ENCODE results near the gene CHD5.

CHD5 gene

DNA sequence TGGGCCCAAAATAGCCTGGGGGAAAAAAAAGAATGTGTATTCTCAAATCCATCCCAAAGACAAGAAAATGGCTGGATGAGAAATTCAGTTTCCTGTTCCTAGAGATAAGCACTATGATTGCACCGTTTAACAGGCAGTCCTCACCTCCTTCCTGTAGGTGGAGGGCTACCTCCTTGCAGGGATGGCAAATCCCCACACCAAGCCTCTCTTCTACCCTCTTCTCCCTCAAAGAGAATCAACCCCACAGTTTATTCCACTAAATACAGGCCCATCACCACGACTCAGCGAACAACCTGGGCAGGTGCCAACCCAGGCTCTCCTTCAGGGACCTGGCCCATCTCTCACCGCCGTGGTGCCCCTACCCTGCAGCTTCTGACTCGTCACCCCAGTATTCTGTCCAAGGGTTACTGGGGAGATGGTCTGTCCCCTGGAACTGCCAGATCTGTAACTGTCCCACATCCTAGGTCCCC is 3.4 kb upstream of the CHD5 start:
- H3K4me3 ChIP-seq (ENCODE audit: low read depth, low read length) = no peak overlapping the region
- no peak overlapping the region for H2AFZ ChIP-seq (ENCODE audit: low read length, unreplicated experiment)
- 0 out of 2 replicates have a peak, but pooled peaks cover 3% of the 10 kb centered on the region for H3K36me3 ChIP-seq (ENCODE audit: insufficient read depth, low read length)
- no peak overlapping the region for H3K27ac ChIP-seq (ENCODE audit: low read depth, low read length)
- H3K27me3 ChIP-seq (ENCODE audit: insufficient read depth, low read length) = peaks cover 16% of the 10 kb centered on the region
- peaks cover 31% of the 10 kb centered on the region for H3K4me1 ChIP-seq (ENCODE audit: control insufficient read depth, insufficient read depth, low read length, unreplicated experiment)
- H3K79me2 ChIP-seq (ENCODE audit: control insufficient read depth, insufficient read depth, low read length, unreplicated experiment) = peaks cover 12% of the 10 kb centered on the region

DNA sequence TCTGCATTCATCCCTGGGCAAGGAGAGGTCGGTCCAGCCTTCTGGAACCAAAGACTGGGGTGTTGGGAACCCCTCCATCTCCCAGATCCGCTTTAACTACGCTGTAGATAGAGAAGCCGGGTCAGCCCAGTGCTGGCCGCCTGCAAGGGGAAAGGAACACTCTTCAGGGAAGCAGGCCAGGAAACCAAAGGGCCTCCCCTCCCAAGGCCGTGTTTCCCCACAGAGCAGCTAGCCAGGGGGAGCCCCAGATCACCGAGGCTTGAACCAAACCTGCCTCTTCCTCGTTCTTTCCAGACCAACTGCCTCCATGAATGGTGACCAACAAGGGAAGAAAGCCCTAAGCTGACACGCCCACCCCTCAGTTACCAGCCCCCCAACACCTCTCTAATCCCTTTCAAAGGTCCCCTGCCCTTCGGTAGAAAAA is 1.2 kb upstream of the CHD5 start:
- peaks cover 31% of the 10 kb centered on the region for H3K4me1 ChIP-seq (ENCODE audit: control insufficient read depth, insufficient read depth, low read length, unreplicated experiment)
- H3K36me3 ChIP-seq (ENCODE audit: insufficient read depth, low read length) = no peaks in the 10 kb centered on the region
- peaks cover 38% of the 10 kb centered on the region for H3K27me3 ChIP-seq (ENCODE audit: insufficient read depth, low read length)
- peak overlapping the region; percentile 28 for H3K4me3 ChIP-seq (ENCODE audit: low read depth, low read length)
- H3K27ac ChIP-seq (ENCODE audit: low read depth, low read length) = no peak overlapping the region
- no peak overlapping the region for H2AFZ ChIP-seq (ENCODE audit: low read length, unreplicated experiment)
- no peaks in the 10 kb centered on the region for H3K79me2 ChIP-seq (ENCODE audit: control insufficient read depth, insufficient read depth, low read length, unreplicated experiment)

DNA sequence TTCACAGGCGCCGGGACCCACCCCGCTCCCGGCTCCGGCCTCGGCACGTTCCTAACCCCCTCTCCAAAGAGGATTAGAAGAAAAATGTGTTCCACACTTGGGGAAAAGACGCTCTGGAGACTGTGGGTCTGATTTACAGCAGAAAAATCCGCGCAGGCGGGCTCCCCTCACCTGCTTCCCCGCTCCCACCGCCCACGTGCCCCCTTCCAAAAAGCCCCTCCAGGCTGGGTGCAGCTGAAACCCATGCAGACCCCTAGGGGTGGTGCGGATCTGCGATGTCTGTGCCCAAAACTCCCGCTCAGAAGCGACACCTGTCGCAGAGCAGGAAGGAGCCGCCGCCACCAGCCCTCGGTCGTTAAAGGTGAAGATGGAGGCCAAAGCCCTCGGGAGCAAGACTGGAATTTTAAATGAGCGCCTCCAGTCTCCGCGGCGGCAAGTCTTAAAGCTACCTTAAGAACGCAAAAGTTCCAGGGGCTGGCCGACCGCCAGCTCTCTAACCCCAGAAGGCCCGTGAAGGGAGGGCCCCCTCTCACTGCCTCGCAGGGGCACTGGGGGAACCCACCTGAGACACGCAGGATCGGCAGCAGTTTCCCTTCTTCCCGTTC is 688 bp upstream of the CHD5 start:
- Histone ChIP-seq H3K36me3 (ENCODE audit: insufficient read depth, low read length) (no peaks in the 10 kb centered on the region), H3K4me3 (ENCODE audit: low read depth, low read length) (0 out of 2 replicates have a peak overlapping the region, but pooled peaks have one; percentile 28), H2AFZ (ENCODE audit: low read length, unreplicated experiment) (no peak overlapping the region), H3K79me2 (ENCODE audit: control insufficient read depth, insufficient read depth, low read length, unreplicated experiment) (no peaks in the 10 kb centered on the region), H3K27ac (ENCODE audit: low read depth, low read length) (no peak overlapping the region), H3K4me1 (ENCODE audit: control insufficient read depth, insufficient read depth, low read length, unreplicated experiment) (peaks cover 31% of the 10 kb centered on the region), H3K27me3 (ENCODE audit: insufficient read depth, low read length) (peaks cover 43% of the 10 kb centered on the region)

DNA sequence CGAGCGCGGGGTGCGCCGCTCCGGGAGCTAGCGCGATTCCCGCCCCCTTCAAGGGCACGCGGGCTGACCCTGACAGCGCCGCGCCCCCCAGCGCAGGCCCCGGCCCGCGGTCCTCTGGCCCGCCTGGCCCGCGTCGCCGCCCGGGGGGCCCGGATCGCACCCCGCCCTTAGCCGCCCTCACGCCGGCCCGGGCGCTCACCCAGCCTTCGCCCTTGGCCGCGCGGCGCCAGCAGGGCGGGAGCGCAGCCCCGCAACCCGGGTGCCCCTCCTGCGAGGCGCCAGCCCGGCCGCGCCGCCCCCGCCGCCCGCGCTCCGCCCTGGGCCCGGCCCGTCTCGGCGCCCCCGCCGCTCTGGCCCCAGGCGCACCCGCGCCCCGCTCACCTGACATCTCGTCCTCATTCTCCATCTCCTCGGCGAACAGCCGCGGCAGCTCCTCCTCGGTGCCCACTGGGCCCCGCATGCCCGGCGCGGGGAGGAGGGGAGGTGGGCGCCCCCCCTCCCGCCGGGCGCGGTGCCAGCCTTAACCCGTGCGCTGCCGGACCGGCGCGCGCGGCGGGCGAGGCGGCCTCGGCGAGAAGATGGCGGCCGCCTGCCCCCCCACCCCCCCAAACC is 451 bp downstream of the CHD5 start:
- H3K27me3 ChIP-seq (ENCODE audit: insufficient read depth, low read length) = peaks cover 53% of the 10 kb centered on the region
- H3K4me1 ChIP-seq (ENCODE audit: control insufficient read depth, insufficient read depth, low read length, unreplicated experiment) = peaks cover 23% of the 10 kb centered on the region
- no peaks in the 10 kb centered on the region for H3K36me3 ChIP-seq (ENCODE audit: insufficient read depth, low read length)
- H2AFZ ChIP-seq (ENCODE audit: low read length, unreplicated experiment) = no peak overlapping the region
- no peaks in the 10 kb centered on the region for H3K79me2 ChIP-seq (ENCODE audit: control insufficient read depth, insufficient read depth, low read length, unreplicated experiment)
- H3K27ac ChIP-seq (ENCODE audit: low read depth, low read length) = no peak overlapping the region
- H3K4me3 ChIP-seq (ENCODE audit: low read depth, low read length) = no peak overlapping the region

DNA sequence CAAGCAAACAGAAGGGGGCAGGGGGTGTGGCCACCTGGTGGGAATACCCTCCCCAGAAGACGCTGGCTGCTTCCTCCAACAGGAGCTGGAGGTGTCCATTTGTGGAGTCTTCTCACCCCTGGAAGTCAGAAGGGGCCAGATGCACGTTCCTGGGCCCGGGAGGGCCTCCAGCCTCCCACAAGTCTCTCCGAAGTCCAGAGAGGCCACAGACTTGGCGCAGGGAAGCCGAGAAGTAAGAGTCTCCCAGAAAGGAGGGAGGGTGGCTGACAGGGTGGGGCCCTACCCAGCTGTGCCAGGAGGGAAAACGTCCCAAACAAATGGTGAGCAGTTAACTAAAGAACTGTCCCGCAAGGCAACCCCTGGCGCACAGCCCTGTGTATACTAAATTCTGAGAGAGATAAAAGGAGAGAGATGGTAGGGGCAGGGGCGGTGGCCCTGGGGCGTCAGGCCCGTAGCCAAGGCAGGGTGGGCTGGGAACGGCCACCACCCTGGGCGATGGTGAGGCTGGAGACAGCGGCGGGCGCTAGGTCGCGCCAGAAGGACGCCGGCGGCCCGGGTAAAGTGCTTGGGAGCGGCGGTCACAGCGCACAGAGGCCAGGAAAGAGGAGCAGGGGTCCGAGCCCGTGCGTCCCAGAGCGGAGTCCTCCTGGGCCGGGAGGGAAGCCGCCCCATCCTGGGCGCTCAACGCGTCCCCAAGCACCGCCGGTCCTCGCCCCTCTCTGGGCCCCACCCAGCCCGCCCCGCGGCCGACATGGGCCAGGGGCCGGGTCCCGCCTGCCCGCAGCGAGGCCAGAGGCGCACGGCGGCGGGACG is 1.2 kb downstream of the CHD5 start:
- Histone ChIP-seq H3K79me2 (ENCODE audit: control insufficient read depth, insufficient read depth, low read length, unreplicated experiment) (no peaks in the 10 kb centered on the region), H3K27me3 (ENCODE audit: insufficient read depth, low read length) (peaks cover 60% of the 10 kb centered on the region), H3K4me3 (ENCODE audit: low read depth, low read length) (peak overlapping the region; percentile 24; the same call in 1 of the 2 replicates), H3K27ac (ENCODE audit: low read depth, low read length) (no peak overlapping the region), H3K36me3 (ENCODE audit: insufficient read depth, low read length) (no peaks in the 10 kb centered on the region), H3K4me1 (ENCODE audit: control insufficient read depth, insufficient read depth, low read length, unreplicated experiment) (peaks cover 23% of the 10 kb centered on the region), H2AFZ (ENCODE audit: low read length, unreplicated experiment) (no peak overlapping the region)

DNA sequence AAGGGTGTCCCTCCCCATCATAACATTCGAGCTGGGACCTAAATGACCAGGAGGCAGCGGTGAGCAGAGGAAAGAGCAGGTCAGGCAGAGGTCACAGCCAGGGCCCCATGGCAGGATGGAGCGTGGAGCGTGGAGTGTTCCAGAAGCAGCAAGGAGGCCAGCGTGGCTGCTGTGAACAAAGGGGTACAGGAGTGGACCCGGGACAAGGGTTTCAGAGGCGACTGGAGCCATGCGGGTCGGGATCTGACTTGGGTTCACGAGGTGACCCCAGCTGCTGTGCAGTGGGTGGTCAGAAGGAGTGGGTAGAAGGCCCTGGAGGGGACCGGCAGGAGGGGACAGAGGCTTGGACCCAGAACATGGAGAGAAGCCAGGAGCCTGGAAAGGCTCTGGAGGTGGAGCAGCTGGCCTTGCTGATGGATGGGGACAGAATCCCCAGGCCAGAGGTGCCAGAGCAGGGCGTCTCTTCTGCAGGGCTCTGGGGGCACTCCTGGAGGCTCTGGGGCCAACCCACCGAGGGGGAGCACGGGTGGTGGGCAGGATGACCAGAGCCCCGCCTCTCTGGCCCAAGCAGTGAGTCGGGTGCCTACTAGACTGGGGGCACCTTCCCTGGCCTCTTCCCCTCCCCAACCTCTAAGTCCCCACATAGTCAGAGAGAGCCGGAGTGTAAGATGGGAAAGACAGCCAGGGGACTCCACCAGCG is 2.3 kb downstream of the CHD5 start:
- Histone ChIP-seq H3K27ac (ENCODE audit: low read depth, low read length) (no peak overlapping the region), H3K4me1 (ENCODE audit: control insufficient read depth, insufficient read depth, low read length, unreplicated experiment) (peaks cover 12% of the 10 kb centered on the region), H2AFZ (ENCODE audit: low read length, unreplicated experiment) (no peak overlapping the region), H3K27me3 (ENCODE audit: insufficient read depth, low read length) (peaks cover 63% of the 10 kb centered on the region), H3K4me3 (ENCODE audit: low read depth, low read length) (no peak overlapping the region), H3K79me2 (ENCODE audit: control insufficient read depth, insufficient read depth, low read length, unreplicated experiment) (no peaks in the 10 kb centered on the region), H3K36me3 (ENCODE audit: insufficient read depth, low read length) (no peaks in the 10 kb centered on the region)

DNA sequence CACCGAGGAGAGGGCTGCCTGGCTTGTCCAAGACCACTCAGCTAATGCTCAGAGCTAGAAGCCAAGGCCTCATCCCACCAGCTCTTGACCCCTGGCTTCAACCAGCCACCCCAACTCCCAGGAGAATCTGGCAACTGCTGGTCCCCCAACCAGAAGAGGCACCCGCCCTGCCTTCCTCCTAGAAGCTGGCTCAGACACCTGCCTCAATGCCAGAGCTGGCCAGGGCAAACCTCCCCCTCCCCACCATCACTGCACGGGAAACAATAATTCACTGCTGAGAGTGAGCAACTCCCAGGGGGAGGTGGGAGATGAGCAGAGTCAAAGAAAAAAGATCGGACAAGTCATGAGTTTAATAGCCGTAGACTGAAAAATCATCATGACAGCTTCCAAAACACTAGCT is 3.3 kb downstream of the CHD5 start:
- H3K27ac ChIP-seq (ENCODE audit: low read depth, low read length) = no peak overlapping the region
- H3K27me3 ChIP-seq (ENCODE audit: insufficient read depth, low read length) = peaks cover 73% of the 10 kb centered on the region
- H3K4me3 ChIP-seq (ENCODE audit: low read depth, low read length) = no peak overlapping the region

DNA sequence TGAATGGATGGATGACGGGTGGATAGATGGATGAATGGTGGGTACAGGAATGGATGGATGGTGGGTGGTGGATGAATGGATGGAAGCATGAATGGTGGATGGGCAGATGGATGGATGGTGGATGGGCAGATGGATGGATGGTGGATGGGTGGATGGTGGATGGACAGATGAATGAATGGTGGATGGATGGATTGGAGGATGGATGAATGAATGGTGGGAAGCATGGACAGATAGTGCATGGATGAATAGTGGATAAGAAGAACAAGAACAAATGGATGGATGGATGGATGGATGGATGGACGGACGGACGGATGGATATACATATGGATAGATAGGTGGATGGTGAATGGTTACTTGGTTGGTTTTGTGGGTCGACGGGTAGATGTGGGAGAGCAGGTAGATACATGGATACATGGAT is 4.7 kb downstream of the CHD5 start:
- Histone ChIP-seq H3K27ac (ENCODE audit: low read depth, low read length) (no peak overlapping the region), H3K4me1 (ENCODE audit: control insufficient read depth, insufficient read depth, low read length, unreplicated experiment) (no peaks in the 10 kb centered on the region), H2AFZ (ENCODE audit: low read length, unreplicated experiment) (no peak overlapping the region), H3K4me3 (ENCODE audit: low read depth, low read length) (no peak overlapping the region), H3K36me3 (ENCODE audit: insufficient read depth, low read length) (no peaks in the 10 kb centered on the region), H3K27me3 (ENCODE audit: insufficient read depth, low read length) (peaks cover 73% of the 10 kb centered on the region), H3K79me2 (ENCODE audit: control insufficient read depth, insufficient read depth, low read length, unreplicated experiment) (no peaks in the 10 kb centered on the region)

More for the DNA sequence above, 3.3 kb downstream of the CHD5 start:
- no peaks in the 10 kb centered on the region for H3K36me3 ChIP-seq (ENCODE audit: insufficient read depth, low read length)
- H3K4me1 ChIP-seq (ENCODE audit: control insufficient read depth, insufficient read depth, low read length, unreplicated experiment) = peaks cover 12% of the 10 kb centered on the region
- H2AFZ ChIP-seq (ENCODE audit: low read length, unreplicated experiment) = no peak overlapping the region
- H3K79me2 ChIP-seq (ENCODE audit: control insufficient read depth, insufficient read depth, low read length, unreplicated experiment) = no peaks in the 10 kb centered on the region

DNA sequence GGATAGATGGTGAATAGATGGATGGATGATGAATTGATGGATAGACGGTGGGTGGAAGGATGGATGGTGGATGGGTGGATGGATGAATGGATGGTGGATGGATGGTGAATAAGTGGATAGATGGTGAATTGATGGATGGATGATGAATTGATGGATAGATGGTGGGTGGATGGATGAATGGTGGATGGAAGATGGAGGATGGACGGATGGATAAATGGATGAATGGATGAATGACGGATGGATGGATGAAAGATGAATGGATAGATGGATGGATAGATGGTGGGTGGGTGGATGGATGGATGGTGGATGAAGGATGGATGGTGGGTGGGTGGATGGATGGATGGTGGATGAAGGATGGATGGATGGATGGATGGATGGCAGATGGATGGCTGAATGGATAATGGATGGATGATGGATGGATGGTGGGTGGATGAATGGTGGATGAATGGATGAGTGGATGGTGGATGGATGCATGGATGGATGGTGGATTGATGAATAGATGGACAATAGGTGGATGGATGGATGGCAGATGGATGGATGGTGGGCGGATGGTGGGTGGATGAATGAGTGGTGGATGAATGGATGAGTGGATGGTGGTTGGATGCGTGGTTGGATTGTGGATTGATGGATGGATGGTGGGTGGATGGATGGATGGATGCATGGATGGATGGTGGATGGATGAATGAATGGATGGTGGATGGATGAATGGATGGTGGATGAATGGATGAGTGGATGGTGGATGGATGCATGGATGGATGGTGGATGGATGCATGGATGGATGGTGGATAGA is 5.3 kb downstream of the CHD5 start:
- Histone ChIP-seq H3K36me3 (ENCODE audit: insufficient read depth, low read length) (no peaks in the 10 kb centered on the region), H3K79me2 (ENCODE audit: control insufficient read depth, insufficient read depth, low read length, unreplicated experiment) (no peaks in the 10 kb centered on the region), H3K4me1 (ENCODE audit: control insufficient read depth, insufficient read depth, low read length, unreplicated experiment) (no peaks in the 10 kb centered on the region), H3K27ac (ENCODE audit: low read depth, low read length) (no peak overlapping the region), H3K4me3 (ENCODE audit: low read depth, low read length) (no peak overlapping the region), H2AFZ (ENCODE audit: low read length, unreplicated experiment) (no peak overlapping the region), H3K27me3 (ENCODE audit: insufficient read depth, low read length) (peaks cover 69% of the 10 kb centered on the region)

DNA sequence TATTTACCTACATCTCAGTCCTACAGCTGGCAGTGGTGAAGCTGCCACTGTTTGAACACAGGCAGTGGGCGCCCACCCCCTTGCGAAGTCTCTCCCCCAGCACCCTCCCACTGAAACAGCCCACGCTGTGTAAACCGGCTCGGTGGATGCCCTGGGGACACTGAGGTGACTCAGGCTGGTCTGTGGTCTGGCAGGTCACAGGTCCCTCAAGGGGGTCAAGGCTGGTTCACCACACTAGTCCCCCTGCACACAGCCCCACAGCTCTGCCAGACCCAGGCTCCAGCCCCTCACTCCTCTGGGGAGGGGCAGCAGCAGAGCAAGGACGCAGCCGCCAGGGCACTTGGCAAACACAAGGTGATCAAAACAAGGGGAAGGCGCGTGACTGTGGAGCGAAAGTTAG is 7.6 kb downstream of the CHD5 start:
- H3K36me3 ChIP-seq (ENCODE audit: insufficient read depth, low read length) = no peaks in the 10 kb centered on the region
- H3K27me3 ChIP-seq (ENCODE audit: insufficient read depth, low read length) = peaks cover 60% of the 10 kb centered on the region
- no peak overlapping the region for H2AFZ ChIP-seq (ENCODE audit: low read length, unreplicated experiment)
- no peak overlapping the region for H3K4me3 ChIP-seq (ENCODE audit: low read depth, low read length)
- H3K27ac ChIP-seq (ENCODE audit: low read depth, low read length) = no peak overlapping the region
- H3K4me1 ChIP-seq (ENCODE audit: control insufficient read depth, insufficient read depth, low read length, unreplicated experiment) = no peaks in the 10 kb centered on the region
- H3K79me2 ChIP-seq (ENCODE audit: control insufficient read depth, insufficient read depth, low read length, unreplicated experiment) = no peaks in the 10 kb centered on the region
